Hematopoietic multipotent progenitor cell treated with erythropoietin and hydrocortisone succinate and interleukin-3 and kit ligand, for 6 days (in vitro differentiated cells): ENCODE data around the gene GTF2IRD1.
"Not testable (repeated sequence)": the region's sequence is repeated elsewhere in the genome, so short reads cannot be mapped to it uniquely, and the experiment has no call there.

Experiments used
- DNase-seq: peaks from one replicate; pipeline ENCODE4 v3.0.0-alpha.2; 2015

The GTF2IRD1 gene

DNA sequence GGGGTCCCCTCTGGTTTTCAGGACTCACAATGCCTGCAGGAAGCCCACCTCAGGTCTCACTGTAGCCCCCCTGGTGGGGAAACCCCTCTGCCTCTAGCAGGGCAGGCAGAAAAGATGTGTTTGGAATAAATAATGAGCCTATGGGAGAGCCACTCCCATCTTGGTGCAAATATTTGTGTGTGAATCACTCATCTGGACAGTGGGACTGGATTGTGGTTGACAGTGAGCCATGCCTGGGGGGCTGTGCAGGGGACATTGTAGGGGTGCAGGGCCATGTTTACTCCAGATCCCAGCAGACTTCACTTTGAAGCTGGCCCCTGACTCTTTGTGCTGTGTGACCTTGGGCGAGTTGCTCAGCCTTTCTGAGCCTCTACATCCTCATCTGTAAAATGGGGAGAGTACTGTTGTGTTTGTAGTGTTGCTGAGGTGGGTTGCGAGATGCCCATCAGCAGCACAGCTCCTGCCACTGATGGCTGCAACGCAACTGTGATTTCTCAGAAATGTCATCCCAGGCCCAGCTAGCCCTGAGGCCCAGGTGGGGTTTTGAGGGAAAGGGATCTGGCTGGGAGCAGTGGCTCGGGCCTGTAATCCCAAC, 20.7 kb downstream of the GTF2IRD1 start:
- no peak for DNase-seq

DNA sequence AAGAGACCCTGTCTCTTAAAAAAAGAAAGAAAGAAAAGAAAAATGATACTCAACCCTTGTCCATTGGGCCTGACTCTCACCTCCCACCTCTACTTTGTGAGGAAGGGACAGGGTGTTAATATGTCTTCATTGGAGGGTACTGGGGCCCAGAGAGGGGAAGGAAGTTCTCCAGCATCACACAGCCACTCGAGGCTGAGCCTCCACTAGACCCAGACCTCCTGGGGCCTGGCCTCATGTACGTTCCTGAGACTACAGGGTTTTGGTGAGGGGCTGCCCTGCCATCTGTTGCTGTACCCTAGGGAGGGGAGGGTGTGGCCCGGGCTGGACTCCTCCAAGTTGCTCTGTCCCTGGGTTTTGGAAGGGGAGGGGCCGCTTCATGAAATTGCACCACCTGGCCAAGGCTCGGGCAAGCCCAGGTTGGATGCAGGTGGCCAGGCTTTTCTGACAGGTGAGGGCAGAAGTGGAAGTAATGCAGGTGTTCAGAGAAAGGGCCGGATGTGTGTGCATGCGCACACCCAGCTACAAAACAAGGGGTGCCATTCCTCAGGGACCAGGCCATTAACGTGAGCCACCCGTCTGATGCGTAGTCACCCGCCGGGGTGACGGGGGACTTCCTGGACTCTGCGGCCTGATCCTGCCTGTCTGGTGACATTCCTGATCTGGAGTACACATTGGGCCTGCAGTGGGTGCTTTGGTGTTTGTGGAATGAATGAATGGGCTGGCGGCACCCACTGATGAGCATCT, 21.7 kb downstream of the GTF2IRD1 start:
- no peak for DNase-seq

DNA sequence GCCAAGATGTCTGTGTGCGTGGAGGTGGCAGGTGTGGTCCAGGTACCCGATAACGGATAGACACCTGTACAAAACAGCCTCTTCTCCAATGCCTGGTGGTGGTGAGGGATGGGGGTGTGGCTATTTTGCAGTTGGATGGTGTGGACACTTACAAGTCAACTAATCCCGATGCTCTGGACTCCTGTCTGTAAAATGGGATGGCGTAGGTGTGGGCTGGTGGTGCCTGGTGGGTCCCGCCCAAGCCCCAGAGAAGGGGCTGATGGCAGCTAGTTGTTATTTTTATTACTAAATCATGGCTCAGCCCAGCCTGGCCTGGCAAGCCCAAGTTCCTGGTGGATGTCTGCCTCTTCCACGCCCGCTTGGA, 22.3 kb downstream of the GTF2IRD1 start:
- DNase-seq: no peak

DNA sequence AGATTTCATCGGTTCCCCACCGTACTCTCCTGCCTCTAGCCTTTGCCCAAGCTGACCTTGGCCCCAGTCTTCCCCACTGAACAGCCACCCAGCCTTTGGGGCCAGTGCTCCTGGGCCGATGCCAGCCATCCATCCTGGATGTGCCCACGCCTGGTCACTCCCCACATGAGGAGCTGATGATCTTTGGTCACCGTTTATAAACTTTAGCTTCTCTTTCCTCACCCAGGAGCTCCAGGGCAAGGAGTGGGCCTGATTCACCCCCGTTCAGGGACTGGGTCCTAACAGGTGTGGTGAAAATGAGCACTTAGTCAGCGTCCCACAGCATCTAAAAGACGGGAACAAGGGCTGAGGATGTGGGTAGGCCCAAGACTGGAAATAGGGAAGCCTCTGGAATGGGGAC, 22.9 kb downstream of the GTF2IRD1 start:
- no peak for DNase-seq

DNA sequence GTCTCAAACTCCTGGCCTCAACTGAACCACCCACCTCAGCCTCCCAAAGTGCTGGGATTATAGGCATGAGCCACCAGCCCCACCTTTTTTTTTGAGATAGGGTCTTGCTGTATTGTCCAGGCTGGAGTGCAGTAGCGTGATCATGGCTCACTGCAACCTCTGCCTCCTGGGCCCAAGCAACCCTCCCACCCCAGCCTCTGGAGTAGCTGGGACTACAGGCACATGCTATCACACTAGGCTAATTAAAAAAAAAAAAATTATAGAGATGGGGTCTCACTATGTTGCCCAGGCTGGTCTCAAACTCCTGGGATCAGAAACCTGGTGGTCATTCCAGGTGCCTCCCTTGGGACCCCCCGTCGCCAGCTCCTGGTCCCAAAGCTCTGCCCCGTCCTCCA, 25.0 kb downstream of the GTF2IRD1 start:
- no peak for DNase-seq

DNA sequence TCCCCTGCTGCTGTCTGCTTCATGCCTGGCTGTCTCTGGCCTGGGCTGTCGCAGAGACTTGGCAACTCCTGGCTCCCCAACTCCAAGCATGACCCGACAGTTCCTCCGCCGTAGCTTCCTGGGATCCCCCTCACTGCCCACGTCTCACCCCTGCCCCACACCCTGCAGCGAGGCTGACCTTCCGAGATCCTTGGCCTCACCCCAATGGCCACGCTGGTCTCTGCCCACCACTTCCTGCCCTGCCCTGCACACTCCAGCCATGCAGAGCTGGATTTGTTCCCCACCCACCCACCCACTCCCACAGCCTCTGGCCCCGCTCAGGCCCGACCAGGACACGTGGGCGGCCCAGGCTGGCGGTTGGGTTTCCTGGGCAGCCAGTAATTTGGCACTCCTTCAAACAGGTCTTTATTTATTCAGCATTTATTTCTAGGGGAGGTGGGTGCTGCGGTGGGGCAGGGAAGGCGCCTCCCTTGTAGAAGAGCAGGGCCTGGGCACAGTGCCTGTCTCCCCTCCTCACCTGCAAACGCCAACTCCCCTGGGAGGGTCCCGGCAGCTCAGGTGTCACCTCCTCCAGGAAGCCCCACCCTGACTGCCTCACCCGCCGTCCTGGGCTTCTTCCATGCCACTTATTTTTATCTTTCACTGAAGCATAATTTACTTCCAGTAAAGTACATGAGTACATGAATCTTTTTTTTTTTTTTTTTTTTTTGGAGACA, 25.5 kb downstream of the GTF2IRD1 start:
- peak; percentile 39 for DNase-seq

DNA sequence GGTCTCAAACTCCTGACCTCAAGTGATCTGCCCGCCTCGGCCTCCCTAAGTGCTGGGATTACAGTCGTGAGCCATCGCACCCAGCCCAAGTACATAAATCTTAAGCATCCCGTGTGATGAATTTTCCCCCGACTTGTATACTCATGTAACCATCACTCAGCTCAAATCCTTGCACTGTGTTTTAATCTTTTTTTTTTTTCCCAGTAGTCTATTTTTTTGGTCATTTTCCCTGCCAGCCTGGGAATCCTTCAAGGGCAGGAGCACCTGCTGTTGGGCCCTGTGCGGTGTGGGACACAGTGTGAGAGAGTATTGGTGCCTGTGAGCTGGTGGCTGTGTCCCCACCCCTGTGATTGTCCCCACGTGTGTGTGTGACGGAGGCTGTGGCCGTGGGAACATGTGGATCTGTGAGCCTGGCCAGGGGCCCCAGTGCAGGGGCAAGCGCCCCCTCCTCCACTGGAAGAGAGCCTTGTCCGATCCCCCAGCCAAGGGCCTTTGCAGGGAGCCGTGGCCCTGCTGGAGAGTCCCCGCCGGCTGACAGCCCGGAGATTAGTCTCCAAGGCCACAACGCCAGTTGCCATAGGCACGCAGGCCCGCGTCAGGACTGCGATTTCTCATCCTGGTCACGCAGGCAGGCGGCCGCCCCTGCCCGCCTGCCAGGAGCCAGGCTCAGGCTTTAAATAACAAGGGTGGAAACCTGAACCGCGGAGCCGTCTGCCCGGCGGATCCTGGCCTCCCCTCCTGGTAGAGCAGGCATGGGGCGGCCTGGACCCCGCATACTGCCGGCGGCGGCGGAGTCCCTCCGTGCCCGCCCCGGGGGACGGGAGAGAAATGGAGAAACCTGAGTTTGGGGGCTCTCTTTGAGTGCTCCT, 26.5 kb downstream of the GTF2IRD1 start:
- peak; percentile 48 for DNase-seq

DNA sequence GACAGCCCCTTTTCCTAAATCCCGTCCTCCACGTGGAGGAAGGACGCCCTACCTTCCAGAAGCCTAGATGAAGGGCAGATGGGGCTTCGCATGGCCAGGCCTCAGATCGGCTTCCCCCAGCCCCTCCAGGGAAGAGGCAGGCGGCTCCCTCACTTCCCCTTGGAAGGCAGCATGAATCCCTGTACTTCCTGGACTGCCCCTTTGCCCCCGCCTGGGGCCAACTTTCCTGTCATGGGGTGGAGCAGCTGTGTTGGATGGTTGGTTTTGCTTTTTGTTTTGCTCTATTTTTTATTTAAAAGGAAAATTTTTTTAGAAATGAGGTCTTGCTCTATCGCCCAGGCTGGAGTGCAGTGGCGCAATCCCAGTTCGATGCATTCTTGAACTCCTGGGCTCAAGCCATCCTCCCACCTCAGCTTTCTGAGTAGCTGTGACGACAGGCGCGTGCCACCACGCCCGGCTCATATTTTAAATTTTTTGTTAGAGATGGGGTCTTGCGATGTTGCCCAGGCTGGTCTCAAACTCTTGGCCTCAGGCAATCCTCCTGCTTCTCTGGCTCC, 27.2 kb downstream of the GTF2IRD1 start:
- DNase-seq: no peak

DNA sequence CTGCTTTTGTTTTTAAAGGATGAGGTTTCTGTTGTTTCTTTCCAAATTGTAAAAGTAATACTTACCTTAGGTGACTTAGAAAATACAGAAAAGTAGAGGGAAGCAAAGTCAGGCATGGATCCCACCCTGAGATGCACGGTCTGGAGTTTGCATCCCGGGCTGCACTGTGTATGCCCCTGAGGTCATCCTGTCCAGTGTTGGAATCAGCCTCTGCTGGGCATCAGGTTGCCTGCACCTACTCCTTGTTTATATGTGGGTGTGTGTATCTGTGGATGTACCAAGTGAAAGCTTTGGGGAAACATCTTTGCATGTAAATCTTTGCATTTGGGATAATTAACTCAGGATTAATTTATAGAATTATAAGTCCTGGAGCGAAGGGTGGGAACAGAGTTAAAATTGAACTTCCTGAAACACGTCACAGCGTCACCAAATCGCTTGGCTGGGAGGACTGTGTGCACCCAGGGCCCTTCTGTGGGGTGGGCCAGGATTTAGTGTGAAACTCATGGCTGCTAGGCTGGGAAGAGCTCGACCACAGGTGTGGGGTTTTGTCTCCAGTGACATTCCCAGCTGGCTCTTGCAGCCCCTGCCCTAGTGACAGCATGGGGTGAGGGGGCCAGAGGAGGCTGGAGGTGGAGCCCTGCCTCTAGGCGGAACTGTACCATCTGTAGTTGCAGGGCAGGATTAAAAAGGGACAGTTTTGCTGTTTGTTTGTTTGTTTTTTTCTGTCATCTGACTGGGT, 27.9 kb downstream of the GTF2IRD1 start:
- DNase-seq: no peak

DNA sequence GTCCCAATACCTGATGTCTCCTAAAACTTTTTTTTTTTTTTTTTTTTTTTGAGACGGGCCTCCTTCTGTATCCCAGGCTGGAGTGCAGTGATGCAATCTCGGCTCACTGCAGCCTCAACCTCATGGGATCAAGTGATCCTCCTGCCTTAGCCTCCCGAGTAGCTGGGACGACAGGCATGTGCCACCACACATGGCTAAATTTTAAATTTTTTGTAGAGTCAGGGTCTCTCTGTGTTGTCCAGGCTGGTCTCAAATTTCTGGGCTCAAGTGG, 28.4 kb downstream of the GTF2IRD1 start:
- no peak for DNase-seq

DNA sequence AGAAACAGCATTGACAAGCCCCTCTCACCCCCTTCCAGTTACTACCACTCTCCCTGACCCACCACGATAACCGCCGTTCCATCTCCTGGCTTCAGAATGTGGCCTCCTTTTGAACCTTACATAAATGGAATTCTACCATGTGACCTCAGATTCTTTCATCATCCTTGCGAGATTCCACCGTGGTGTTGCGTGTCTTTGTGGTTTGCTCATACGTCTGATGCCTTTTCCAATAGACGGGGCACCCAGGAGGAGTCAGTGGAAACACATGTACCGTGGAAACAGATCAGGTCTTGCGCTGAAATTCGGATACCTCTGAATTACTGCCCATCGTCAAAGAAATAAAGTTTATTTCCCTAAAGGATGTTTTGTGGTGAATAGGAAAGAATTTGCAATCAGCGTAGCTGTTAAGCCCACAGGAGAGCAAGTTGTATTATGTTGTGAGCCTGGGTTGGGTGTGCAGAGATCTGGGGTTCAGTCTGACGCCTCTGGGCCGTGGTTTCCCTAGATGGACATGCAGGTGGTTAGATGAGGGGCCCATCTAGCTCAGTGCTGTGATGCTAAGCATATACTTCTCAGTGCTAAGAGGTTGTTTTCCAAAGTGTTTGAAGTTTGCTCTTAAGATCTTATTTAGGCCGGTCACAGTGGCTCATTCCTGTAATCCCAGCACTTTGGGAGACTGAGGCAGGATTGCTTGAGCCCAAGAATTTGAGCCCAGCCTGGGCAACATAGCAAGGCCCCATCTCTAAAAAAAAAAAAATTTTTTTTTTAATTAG, 29.1 kb downstream of the GTF2IRD1 start:
- DNase-seq: no peak

DNA sequence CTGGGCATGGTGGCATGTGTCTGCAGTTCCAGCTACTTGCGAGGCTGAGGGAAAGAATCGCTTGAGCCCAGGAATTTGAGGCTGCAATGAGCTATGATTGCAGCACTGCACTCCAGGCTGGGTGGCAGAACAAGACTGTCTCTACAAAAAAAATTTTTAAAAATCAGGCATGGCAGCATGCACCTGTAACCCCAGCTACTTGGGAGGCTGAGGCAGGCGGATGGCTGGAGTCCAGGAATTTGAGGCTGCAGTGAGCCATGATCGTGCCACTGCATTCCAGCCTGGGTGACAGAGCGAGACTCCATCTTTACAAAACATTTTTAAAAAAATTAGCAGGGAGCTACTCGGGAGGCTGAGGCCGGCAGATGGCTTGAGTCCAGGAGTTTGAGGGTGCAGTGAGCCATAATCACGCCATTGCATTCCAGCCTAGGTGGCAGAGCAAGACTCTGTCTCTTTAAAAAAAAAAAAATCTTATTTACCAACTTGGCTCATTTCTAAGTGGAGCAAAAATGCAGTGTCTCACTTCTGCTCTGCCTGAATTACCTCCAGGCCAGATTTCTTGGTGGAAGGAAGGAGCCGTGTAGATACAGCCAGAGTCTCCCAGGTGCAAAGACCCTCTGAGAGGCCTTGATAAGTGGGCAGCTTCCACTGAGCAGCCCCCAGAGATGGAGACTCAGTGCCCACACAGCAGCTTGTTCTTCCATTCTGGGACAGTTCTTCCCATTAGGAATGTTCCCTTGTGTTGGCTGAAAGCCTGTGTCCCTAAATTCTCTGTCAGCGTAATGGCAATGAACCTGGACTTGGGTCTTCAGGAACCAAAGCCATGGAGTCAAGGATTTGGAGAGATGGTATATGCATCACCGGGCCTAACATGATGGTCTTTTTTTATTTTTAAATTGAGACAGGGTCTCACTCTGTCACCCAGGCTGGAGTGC, 30.0 kb downstream of the GTF2IRD1 start:
- DNase-seq: no peak

DNA sequence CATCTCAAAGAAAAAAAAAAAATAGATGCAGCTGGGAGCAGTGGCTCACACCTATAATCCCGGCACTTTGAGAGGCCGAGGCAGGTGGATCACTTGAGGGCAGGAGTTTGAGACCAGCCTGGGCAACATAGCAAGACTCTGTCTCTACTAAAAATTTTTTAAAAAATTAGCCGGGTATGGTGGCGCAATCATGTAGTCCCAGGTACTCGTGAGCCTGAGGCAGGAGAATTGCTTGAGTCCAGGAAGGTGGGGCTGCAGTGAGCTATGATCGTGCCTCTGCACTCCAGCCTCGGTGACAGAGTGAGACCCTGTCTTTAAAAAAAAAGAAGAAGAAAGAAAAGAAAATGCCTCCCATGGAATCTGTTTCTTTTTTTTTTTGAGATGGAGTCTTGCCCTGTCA, 31.9 kb downstream of the GTF2IRD1 start:
- DNase-seq: no peak

DNA sequence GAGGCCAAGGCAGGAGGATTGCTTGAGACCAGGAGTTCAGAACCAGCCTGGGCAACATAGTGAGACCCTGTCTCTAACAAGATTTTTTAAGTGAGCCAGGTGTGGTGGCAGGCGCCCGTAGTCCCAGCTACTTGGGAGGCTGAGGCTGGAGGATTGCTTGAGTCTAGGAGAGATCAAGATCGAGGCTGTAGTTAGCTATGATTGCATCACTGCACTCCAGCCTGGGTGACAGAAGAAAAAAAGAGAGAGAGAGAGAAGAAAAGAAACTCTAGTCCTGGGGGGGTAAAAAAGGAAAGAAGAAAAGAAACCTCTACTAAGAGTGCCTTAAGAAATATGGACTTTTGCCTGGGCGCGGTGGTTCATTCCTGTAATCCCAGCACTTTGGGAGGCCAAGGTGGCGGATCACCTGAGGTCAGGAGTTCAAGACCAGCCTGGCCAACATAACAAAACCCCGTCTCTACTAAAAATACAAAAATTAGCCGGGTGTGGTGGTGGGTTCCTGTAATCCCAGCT, 34.9 kb downstream of the GTF2IRD1 start:
- not testable (repeated sequence) for DNase-seq

DNA sequence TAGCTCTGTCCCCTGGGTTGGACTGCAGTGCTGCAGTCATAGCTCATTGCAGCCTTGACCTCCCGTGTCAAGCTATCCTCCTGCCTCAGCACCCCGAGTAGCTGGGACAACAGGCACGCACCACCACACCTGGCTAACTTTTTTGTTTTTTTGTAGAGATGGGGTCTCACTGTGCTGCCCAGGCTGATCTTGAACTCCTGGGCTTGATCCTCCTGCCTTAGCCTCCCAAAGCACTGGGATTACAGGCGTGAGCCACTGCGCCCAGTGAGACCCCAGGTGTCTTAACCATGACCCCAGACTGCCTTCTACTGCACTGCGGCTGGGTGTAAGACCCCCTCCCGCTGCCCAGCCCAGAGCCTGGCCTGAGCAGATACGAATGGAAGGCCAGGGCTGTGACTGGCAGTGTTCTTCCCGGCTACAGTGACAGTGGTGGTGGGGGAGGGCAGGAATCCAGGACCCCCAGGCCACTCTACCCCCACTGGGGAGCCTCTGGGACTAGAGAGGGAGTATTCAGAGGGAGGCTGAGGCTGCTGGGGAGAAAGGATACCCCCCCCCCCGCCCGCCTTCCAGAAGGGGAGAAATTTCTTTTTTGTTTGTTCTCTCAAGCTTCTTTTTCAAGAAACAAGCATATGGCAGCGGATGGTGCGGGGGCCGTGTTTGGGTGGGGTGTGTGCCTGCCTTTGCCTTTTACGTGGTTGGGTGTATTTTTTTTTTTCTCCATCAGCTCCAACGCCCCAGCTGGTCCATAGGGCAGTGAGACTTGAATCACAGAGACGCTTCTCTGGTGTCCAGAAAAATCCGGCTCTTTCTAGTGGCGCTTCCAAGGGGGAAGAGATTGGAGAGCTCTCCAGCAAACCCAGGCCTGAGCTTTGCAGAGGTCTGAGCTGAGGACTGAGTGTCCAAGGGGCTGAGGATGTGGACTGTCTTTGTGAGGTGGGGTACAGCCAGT, 36.6 kb downstream of the GTF2IRD1 start:
- DNase-seq: no peak

DNA sequence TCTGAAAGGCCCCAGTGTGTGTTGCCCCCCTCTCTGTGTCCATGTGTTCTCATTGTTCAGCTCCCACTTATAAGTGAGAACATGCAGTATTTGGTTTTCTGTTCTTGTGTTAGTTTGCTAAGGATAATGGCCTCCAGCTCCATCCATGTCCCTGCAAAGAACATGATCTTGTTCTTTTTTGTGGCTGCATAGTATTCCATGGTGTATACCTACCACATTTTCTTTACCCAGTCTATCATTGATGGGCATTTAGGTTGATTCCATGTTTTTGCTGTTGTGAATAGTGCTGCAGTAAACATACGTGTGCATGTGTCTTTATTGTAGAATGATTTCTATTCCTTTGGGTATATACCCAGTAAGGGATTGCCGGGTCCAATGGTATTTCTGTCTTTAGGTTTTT, 37.8 kb downstream of the GTF2IRD1 start:
- DNase-seq: not testable (repeated sequence)

DNA sequence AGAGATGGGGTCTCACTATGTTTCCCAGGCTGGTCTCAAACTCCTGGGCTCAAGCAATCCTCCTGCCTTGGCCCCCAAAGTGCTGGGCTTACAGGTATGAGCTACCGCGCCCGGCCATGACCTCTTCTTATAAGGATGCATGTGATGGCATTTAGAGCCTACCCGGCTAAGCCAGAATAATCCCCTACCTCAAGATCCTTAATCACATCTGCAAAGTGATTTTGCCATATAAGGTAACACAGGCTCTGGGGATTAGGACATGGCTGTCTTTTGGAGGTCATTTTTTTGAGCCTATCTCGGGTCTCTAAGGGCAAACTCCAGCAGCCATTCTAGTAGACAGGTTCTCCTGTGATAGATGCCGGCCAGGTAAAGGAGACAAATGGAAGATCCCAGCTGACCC, 39.6 kb downstream of the GTF2IRD1 start:
- DNase-seq: no peak

DNA sequence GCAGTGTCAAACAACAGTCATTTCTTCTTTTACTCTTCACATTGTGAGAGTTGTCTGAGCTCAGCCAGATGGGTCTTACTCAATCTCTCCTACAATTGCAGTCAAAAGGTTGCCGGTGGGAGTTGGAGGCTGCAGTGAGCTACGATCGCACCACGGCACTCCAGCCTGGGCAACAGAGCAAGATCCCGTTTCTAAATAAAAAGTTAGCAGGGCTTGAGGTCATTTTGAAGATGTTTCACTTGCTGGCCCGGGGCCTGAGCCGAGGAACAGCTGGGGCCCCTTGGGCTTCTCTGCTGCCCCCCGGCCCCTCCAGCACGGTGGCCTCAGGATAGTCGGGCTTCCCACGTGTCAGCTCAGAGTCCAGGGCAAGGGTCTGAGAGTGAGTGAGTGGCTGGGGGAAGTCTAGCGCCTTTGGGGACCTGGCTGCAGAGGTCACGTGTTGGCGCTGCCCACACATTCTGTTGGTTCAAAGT, 40.4 kb downstream of the GTF2IRD1 start:
- no peak for DNase-seq
